HepG2 (cell line): ENCODE results near the gene FASTKD2. TPM values are rescaled to one million over a fixed set of nuclear protein-coding genes. Genes with fewer than 3 reads are reported as not detected.

Source experiments
- microRNA-seq: library from miRNA; unstranded; fragments of <30 nt; microRNA quantifications from one replicate; pipeline ENCODE4, GENCODE V29; 2020
- polyA plus RNA-seq, 8 experiments: library from polyadenylated mRNA; depleted of rRNA in 3 of 8; stranded (reverse) in 7 of 8; unstranded in 1 of 8; fragments of >200 nt; fragmentation: Illumina TruSeq in 4 of 8; extraction: Trizol in 4 of 8; gene quantifications; 2 replicates each; pipeline versions ENCODE4 v1.2.1 to v1.2.3, GENCODE V29; 2011 to 2016; ENCODE audit warnings: low read depth in 4 of 8, missing spikeins in 1 of 8, mixed read lengths in 1 of 8; ENCODE audit not compliant: insufficient read depth in 1 of 8
- small RNA-seq, 3 experiments: library from RNA; depleted of rRNA; stranded (forward); fragments of <200 nt; gene quantifications; one replicate each; pipeline ENCODE3, GENCODE V24; 2012; ENCODE audit warnings: low read depth in 2 of 3, low replicate concordance in 1 of 3; ENCODE audit not compliant: insufficient read length in 3 of 3, insufficient read depth in 2 of 3
- total RNA-seq, 5 experiments: library from RNA; depleted of rRNA; stranded (reverse); fragments of >200 nt; fragmentation: Illumina TruSeq; extraction: Trizol; gene quantifications; 2 replicates each; pipeline ENCODE4 v1.2.3, GENCODE V29; 2016; ENCODE audit warnings: low read depth in 1 of 5

The FASTKD2 gene
- total and polyA plus RNA-seq, 2 of the 13 experiments (the other 11 are each of a cell fraction or from before 2014, with no cell fraction given): 41.1 to 77.8 TPM

Small RNA genes lying within 50 kb of the gene (microRNA-seq; reads per million reads assigned to microRNA genes)
- gene MIR3130-1: not detected
- gene MIR3130-2: not detected

Small RNA genes lying within 50 kb of the gene (small RNA-seq; reads per million reads assigned to genes)
- 0 reads per million in 3 experiments for gene MIR3130-2

Other genes starting within 250 kb of the FASTKD2 start
- gene FAM237A, start 123.1 kb upstream of the FASTKD2 start, total RNA-seq (2016; rRNA removed; fragmentation: Illumina TruSeq; extraction: Trizol): not detected in 2 replicates
- gene FAM237A, start 123.1 kb upstream of the FASTKD2 start, polyA plus RNA-seq (2011; rRNA removed): not detected in 2 replicates
- gene DYTN, start 47.2 kb upstream of the FASTKD2 start, total RNA-seq (2016; rRNA removed; fragmentation: Illumina TruSeq; extraction: Trizol): not detected in 2 replicates
- not detected in 2 replicates for gene DYTN, start 47.2 kb upstream of the FASTKD2 start, polyA plus RNA-seq (2011; rRNA removed)
- 0.86 and 0.91 TPM in 2 replicates for gene MDH1B, start 278 bp upstream of the FASTKD2 start, total RNA-seq (2016; rRNA removed; fragmentation: Illumina TruSeq; extraction: Trizol)
- gene MDH1B, start 278 bp upstream of the FASTKD2 start, polyA plus RNA-seq (2011; rRNA removed): 0.12 and 0.17 TPM in 2 replicates
- not detected in 2 replicates for gene CPO, start 173.9 kb downstream of the FASTKD2 start, total RNA-seq (2016; rRNA removed; fragmentation: Illumina TruSeq; extraction: Trizol)
- gene CPO, start 173.9 kb downstream of the FASTKD2 start, polyA plus RNA-seq (2011; rRNA removed): 0.07 TPM in 1 of 2 replicates, not detected in the other